ENCODE results near the gene ACSS1.
A peak's percentile ranks its signal among the peaks of the same experiment; 100 is the strongest.

ACSS1 gene

DNA sequence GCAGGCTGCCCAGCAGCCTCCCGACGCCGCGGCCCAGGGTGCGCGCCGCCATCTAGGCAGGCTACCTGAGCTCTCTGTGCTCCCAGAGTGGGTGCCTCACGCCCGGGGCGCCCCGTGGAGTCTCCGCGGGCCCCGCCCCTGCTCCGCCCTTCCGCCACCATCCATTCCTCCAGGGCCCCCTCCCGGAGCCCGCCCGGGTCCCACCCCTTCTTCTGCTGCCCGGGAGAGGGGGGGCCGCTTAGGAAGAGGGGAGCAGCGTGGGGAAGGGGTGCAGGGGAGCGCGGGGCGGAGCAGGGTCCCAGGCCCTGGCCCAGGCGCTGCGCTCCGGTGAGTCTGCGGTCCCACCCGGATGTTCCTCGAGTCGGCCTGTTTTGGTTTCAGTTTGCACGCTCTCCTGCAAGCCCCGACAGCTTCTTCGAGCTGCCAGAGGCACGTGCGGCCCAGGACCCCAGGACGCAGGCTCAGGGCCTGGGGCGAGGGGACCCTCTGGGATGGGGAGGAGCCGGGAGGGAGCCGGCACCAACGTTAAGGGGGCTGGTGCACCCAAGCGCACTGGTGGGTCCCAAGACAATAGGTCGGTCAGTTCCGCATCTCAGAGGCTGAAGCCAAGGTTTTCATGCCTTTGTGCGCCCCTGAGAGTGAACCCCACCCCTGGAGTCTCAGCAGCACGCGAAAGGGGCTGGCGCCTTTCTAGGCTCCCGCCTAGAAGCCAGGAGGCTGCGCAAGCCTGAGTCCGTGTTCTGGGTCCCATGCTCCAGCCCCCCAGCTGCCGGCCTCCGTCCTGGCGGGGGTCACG is at the start of gene ACSS1:
ACSS1 (minus strand) TSS at position 89 of the 796 bp plus-strand sequence; CDS start at position 52, 37 bp downstream.
- DNase-seq (ENCODE audit: low spot score), result peak; percentile 72

- DNase-seq (ENCODE audit: low spot score), result no peak
These were observed 45.6 kb upstream of the ACSS1 start for GRCh38 chr20:25103526-25103925.

GRCh38 chr20:25100914-25101313 is 43.0 kb upstream of the ACSS1 start:
- no peak for DNase-seq (ENCODE audit: low spot score)

GRCh38 chr20:25099601-25100140 is 41.7 kb upstream of the ACSS1 start:
- DNase-seq (ENCODE audit: low spot score), result no peak

DNA sequence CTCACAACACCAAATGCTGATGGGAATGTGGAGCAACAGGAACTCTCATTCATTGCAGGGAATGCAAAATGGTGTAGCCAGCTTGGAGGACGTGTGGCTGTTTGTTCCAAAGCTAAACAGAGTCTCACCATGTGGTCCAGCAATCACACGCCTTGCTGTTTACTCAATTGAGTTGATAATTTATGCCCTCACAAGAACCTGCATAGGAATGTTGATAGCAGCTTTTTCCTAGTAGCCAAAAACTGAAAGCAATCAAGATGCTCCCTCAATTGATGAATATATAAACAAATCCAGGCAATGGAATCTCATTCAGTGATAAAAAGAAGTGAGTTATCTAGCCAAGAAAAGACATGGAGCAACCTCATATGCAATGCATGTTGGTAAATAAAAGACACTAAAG is 39.6 kb upstream of the ACSS1 start:
- DNase-seq (ENCODE audit: low spot score), result no peak

DNA sequence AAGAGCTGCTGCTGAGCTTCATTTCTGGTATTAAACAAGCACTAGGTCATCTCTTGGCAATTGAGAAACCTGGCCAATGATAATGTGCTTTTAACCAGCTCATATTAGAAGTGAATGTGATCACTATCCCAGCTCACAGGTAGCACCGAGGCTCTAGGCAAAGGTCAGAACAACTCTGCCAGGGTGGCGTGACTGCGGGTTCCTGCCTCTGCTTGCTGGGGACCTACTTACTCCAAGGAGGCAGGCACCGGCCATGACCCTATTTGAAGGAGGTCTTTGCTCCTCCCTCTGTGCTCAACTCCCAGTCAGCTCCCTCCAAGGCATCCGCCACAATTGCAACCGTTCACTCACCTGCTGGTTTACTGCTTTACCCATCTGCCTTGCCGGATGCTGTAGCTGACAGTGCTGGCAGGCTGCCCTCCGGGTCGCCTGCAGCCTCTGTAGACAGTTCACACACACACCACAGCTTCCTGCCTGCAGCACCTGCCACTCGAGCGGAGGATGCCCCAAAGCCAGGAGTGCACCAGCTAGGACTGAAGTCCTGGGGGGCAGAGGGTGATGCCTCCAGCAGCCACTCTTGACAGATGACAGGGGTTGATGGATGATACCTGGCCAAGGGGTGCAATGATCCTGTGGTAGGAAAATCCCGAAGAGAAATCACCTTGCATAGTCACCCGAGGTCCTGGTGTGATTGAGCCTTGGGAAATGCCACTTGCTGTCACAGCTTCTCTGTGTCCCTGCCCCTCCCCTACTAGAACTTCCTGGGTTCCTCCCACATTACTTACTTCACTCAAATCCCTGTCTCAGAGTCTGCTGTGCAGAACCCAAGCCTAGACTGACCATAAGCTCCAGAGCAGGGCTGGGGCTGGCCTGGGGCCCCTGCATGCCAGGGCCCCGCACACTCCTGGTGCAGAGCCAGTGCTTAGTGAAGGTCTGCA is 32.8 kb upstream of the ACSS1 start:
- no peak for DNase-seq (ENCODE audit: low spot score)

- DNase-seq (ENCODE audit: low spot score), result no peak
These were observed 31.7 kb upstream of the ACSS1 start for GRCh38 chr20:25089662-25090061.

GRCh38 chr20:25089096-25089495 is 31.2 kb upstream of the ACSS1 start:
- DNase-seq (ENCODE audit: low spot score), result no peak

DNA sequence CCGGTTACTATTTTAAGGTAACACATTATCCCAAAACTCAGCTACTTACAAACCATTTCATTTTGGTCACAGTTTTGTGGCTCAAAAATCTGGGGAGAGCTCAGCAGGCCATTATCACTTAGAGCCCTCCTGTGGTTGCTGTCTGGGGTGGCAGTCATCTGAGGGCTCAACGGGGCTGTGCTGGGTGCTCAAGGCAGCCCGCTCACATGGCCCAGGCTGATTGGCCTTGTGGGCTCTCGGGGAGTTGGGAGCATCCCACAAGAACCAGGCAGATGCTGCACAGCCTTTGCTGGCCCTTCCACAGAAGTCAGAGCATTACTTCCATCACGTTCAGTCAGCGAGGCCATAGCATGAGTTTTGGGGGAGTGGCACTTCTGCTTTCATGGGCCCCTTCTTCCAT is 30.3 kb upstream of the ACSS1 start:
- no peak for DNase-seq (ENCODE audit: low spot score)

DNA sequence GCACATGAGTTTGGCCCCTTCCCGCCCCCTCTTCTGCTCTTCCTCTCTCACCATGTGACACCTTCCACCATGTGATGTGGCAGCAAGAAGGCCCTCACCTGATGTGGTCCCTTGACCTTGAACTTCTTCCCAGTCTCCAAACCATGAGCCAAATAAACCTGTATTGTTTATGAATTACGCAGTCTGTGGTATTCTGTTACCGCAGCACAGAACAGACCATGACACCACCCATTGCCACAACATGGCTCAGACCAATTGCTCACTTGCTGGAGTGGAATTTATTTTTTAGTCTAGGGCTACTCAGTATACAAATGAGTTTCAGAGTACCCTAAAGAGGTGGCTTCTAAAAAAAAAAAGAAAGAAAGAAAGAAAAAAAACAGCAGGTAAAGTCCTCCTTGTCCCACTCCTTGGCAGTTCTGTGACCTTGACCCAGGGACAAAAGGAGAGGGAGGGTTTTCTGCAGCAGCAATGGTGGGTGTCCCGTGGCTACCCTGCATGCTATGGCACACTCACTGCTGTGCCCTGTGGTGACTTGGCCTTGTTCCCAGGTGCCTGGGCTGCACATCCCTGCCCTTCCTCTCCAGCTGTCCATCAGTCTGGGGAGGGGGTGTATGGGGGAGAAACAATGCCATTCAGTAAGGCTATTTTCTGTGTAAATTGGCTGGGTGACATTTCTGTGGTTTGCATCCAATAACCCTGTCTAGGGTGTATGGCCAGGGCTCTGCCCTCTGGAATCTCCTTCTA is 29.4 kb upstream of the ACSS1 start:
- no peak for DNase-seq (ENCODE audit: low spot score)

DNA sequence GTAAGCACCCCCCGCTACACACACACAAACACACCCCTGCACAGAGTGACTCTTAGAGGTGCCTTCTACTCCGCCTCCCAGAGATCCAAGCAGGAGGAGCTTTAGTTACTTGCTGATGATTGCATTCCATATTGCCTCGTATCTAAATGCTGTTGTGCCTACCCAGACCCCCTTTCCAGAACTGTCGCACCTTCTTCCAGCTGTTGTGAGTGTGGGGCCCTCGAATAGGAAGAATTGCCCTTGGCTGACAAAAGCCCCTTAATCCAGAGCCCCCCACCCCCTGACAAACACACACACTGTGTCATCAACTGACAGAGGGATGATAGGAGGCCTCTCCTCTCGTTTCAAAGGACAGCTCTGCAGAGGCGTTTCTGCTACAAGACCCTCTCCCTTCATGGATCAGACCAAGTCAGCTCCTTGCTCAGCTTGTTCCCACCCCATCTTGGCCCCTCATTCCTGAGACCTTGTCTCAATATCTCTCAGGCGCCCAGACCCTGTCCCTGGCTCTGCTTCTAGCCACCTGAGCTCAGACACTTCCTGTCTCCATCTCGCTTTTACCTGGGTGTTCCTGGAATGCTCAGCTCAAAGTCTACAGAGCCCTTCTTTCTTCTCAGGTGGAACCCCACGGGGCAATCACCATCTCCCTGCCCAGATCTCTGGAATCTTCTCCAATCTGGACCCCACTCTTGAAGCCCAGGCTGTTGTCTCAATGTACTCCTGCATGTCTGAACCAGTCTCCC is 28.0 kb upstream of the ACSS1 start:
- no peak for DNase-seq (ENCODE audit: low spot score)

DNA sequence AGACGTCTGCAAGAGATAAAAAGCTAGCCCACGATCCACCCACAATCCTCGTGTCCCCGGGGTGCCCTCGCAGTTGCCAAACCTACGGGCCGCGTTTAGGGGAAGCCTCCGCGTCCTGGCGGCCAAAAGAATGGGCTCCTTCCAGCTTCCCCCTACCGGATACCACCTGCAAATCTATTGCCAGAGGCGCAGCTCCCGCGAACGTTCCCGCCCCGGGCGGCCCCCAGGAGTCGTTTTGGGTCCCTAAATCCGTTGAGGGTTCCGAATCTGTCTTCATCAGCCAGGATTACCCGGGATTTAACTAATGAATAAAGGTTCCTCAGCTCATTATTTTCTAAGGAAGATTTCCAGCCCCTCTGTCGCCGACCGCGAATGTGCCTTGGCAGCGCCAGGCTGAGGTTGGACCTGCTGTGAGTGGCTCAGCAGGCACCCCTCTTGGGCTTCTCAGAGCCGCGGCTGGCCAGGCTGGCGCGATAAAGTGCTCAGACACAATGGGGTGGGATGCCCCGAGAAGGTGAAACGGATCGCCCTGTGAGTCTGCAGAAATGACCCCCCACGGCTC is 26.8 kb upstream of the ACSS1 start:
- no peak for DNase-seq (ENCODE audit: low spot score)

GRCh38 chr20:25083773-25084625 is 26.1 kb upstream of the ACSS1 start:
- no peak for DNase-seq (ENCODE audit: low spot score)

DNA sequence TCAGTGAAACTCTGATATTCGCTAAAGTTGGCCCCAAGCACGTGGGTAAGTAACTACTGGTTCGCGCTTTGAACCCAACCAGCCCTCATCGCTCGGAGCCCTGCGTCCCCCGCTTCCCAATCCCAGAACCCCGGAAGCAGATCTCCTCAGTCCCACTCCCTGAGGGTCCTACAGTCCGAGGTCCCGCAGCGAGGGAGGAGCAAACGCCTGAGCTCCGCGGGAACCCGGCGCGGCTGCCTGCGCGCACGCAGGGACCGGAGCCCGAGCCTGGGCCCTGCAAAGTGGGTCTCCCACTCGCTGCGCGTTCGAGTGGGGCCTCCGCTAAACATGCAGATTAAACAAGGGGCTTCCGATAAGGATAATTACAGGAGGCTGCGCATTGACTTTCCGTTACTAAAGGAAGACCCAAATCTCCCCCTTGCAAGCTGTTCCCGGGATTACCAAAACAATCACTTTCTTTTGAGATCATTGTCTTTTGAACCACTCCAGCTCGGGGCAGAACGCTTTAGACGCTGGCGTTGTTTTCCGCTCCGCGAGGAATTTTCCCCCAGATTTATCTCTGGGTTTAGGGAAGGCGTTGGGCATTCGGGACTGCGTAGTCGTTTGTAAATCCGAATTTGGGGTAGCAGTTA is 25.3 kb upstream of the ACSS1 start:
- no peak for DNase-seq (ENCODE audit: low spot score)

GRCh38 chr20:25082498-25082873 is 24.5 kb upstream of the ACSS1 start:
- no peak for DNase-seq (ENCODE audit: low spot score)

DNA sequence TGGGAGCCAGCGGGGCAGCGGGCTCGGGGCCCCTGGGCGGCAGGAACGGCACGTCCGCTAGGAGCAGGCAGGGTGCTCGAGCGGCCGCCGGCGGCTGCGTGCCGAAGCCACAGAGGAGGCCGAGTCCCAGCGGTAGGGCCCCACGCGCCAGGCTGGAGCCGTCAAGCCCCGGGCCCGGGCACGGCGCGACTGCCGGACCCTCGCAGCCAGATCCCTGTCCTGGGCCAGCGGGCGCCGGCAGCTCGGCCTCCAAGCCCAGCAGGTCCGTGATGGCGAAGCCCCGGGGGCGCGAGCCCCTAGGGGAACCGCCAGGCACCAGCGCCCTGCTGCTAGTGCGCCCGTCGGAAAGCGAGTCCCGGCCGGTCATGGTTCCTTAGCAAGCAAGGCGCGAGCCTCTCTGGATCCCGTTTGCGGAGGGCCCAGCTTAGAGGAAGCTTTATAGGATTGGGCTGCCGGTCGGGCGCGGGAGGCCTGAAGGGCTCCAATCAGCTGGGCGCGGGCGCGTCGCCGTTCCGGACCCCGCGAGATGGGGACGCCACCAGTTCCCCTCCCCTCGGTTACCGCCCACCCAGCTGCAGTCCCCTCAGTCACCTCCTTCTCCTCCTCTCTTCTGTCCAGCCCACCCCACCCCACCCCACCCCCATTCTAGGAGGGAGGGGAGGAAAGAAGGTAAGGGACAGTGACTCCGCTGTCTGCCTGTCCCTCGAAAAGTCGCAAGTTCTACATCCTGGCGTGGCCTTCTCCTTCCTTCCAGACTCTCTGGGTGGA is 24.0 kb upstream of the ACSS1 start, which contains the start of gene VSX1:
VSX1 (minus strand) TSS at position 412 of the 768 bp plus-strand sequence; CDS start at position 367, 45 bp downstream.
- DNase-seq (ENCODE audit: low spot score), result no peak

GRCh38 chr20:25081065-25081729 is 23.3 kb upstream of the ACSS1 start:
- DNase-seq (ENCODE audit: low spot score), result peak; percentile 60

DNA sequence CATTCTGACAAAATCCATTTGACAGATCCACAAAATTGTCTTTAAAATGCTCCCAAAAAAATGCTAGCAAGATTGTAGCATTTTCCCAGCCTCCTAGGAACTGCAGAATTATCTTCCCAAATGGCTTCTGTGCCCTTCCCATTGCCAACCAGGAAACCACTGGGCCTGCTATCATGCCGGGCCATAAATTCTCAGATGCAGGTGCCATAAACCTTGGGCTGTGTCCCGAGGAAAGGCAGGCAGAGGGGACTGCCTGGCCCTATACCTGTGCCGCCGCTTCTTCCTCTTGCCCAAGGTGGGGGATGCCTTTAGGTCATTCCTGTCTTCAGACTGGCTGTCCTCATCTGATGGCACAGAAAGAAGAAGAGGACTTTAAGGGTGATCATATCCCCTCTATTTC is 21.2 kb upstream of the ACSS1 start:
- no peak for DNase-seq (ENCODE audit: low spot score)

Measured in GM03348 (cell line).